NCI-H1417 (cell line): Measurements from ENCODE around the gene ERC1.
A peak's percentile ranks its signal among the peaks of the same experiment; 100 is the strongest.

Source experiments
- DNase-seq, 3 experiments: peaks; one replicate each; lab custom pipeline; 2025; lab: John Stamatoyannopoulos, UW

ERC1 gene

GRCh38 chr12:990661-991349, at the start of gene ERC1:
Gene ERC1, plus strand, starts transcription at chr12:991223. Its CDS starts 36,681 bp downstream, at chr12:1027904.
- DNase-seq, result peak; percentile 86 to 99 (median 98)

- DNase-seq, result no peak
These were observed 48.0 kb upstream of the ERC1 start for GRCh38 chr12:943051-943450.

GRCh38 chr12:944211-944610, 46.8 kb upstream of the ERC1 start:
- DNase-seq, result no peak

- DNase-seq, result no peak
These were observed 44.8 kb upstream of the ERC1 start for GRCh38 chr12:946212-946611.

- no peak for DNase-seq
These were observed 44.4 kb upstream of the ERC1 start for GRCh38 chr12:946631-947030.

- peak in 1 of 3 experiments; percentile 49 for DNase-seq
These were observed 42.8 kb upstream of the ERC1 start for GRCh38 chr12:948238-948637.

- DNase-seq, result peak; percentile 96 to 100 (median 98)
These were observed 41.4 kb upstream of the ERC1 start, which contains the start of gene RAD52 for GRCh38 chr12:949453-950191. Gene RAD52, minus strand, starts transcription at chr12:949694. Its CDS starts 16,636 bp downstream, at chr12:933058.

- DNase-seq, result peak in 2 of 3 experiments; percentile 8 to 25
These were observed 39.8 kb upstream of the ERC1 start for GRCh38 chr12:951176-951575.

- peak in 2 of 3 experiments; percentile 65 to 81 for DNase-seq
These were observed 37.2 kb upstream of the ERC1 start for GRCh38 chr12:953776-954175.

- DNase-seq, result peak in 2 of 3 experiments; percentile 40 to 88
These were observed 36.3 kb upstream of the ERC1 start for GRCh38 chr12:954741-955140.

GRCh38 chr12:955939-956338, 35.1 kb upstream of the ERC1 start:
- DNase-seq, result no peak

GRCh38 chr12:958588-959123, 32.4 kb upstream of the ERC1 start:
- DNase-seq, result no peak

GRCh38 chr12:966724-967123, 24.3 kb upstream of the ERC1 start:
- no peak for DNase-seq

GRCh38 chr12:967641-968040, 23.4 kb upstream of the ERC1 start:
- no peak for DNase-seq

- no peak for DNase-seq
These were observed 22.5 kb upstream of the ERC1 start for GRCh38 chr12:968545-968944.

- no peak for DNase-seq
These were observed 21.2 kb upstream of the ERC1 start for GRCh38 chr12:969821-970220.

GRCh38 chr12:971991-972390, 19.0 kb upstream of the ERC1 start:
- DNase-seq, result no peak

- no peak for DNase-seq
These were observed 16.7 kb upstream of the ERC1 start for GRCh38 chr12:974271-974862.

GRCh38 chr12:976644-977043, 14.4 kb upstream of the ERC1 start:
- no peak for DNase-seq

GRCh38 chr12:977156-977555, 13.9 kb upstream of the ERC1 start:
- DNase-seq, result no peak

GRCh38 chr12:979349-979748, 11.7 kb upstream of the ERC1 start:
- no peak for DNase-seq

- no peak for DNase-seq
These were observed 9.7 kb upstream of the ERC1 start for GRCh38 chr12:981176-981828.
